DOHH2 (cell line): ENCODE data around the gene TMEM61.
"Not testable (repeated sequence)": the region's sequence is repeated elsewhere in the genome, so short reads cannot be mapped to it uniquely, and the experiment has no call there.

Experiments
- H3F3A ChIP-seq: fragments of 200-600 bp; sonication (generic), shearing (Covaris generic); 2 replicates; pipeline ENCODE4 v1.6.0; 2016; ENCODE audit warnings: antibody characterized with exemption, mild to moderate bottlenecking; ENCODE audit not compliant: control insufficient read depth, insufficient read depth
- H3K27ac ChIP-seq: fragments of 200-600 bp; sonication (generic); 2 replicates; pipeline ENCODE4 v1.5.1; 2014; ENCODE audit warnings: low read depth, mild to moderate bottlenecking, low read length, moderate library complexity
- H3K27me3 ChIP-seq: fragments of 200-600 bp; sonication (generic); 2 replicates; pipeline ENCODE4 v1.6.1; 2014; ENCODE audit warnings: mild to moderate bottlenecking, low read length, mixed read lengths; ENCODE audit not compliant: control insufficient read depth
- H3K36me3 ChIP-seq: fragments of 200-600 bp; sonication (generic); 2 replicates; pipeline ENCODE4 v1.6.1; 2014; ENCODE audit warnings: mild to moderate bottlenecking, low read length, moderate library complexity, mixed read lengths; ENCODE audit not compliant: control insufficient read depth
- H3K4me1 ChIP-seq: fragments of 200-600 bp; sonication (generic); 2 replicates; pipeline ENCODE4 v1.6.1; 2014; ENCODE audit warnings: mild to moderate bottlenecking, low read length, mixed read lengths; ENCODE audit not compliant: control insufficient read depth
- H3K4me2 ChIP-seq: fragments of 200-600 bp; sonication (generic); 2 replicates; pipeline ENCODE4 v1.6.0; 2014; ENCODE audit warnings: mild to moderate bottlenecking, low read length, moderate library complexity
- H3K4me3 ChIP-seq: fragments of 200-600 bp; sonication (generic); 2 replicates; pipeline ENCODE4 v1.5.1; 2014; ENCODE audit warnings: mild to moderate bottlenecking, low read length, mixed read lengths
- H3K79me2 ChIP-seq: fragments of 200-600 bp; sonication (generic); 2 replicates; pipeline ENCODE4 v1.6.1; 2014; ENCODE audit warnings: mild to moderate bottlenecking, low read length, mixed read lengths; ENCODE audit not compliant: control insufficient read depth
- H3K9me2 ChIP-seq: fragments of 200-600 bp; sonication (generic); replicated peaks from 2 replicates; pipeline ENCODE4 v1.6.1; 2014; ENCODE audit warnings: mild to moderate bottlenecking, low read length, mixed read lengths; ENCODE audit not compliant: control insufficient read depth
- H3K9me3 ChIP-seq: fragments of 200-600 bp; sonication (generic); 2 replicates; pipeline ENCODE4 v1.6.1; 2014; ENCODE audit warnings: antibody characterized with exemption, low read length, mixed read lengths; ENCODE audit not compliant: control insufficient read depth, insufficient read depth
- H4K20me1 ChIP-seq: fragments of 200-600 bp; sonication (generic); 2 replicates; pipeline ENCODE4 v1.6.0; 2014; ENCODE audit warnings: low read depth, mild to moderate bottlenecking, antibody characterized with exemption, low read length, moderate library complexity; ENCODE audit not compliant: control insufficient read depth, insufficient read depth
- CTCF ChIP-seq: fragments of 200-600 bp; sonication (generic); IDR thresholded peaks from one replicate; pipeline ENCODE4 v1.5.1; 2014; ENCODE audit warnings: antibody characterized with exemption, mild to moderate bottlenecking, low read depth, low read length; ENCODE audit not compliant: poor library complexity, severe bottlenecking
- EZH2phosphoT487 ChIP-seq: fragments of 200-600 bp; sonication (generic); IDR thresholded peaks from 2 replicates; pipeline ENCODE4 v1.6.1; 2017; ENCODE audit warnings: borderline replicate concordance, mild to moderate bottlenecking, antibody characterized with exemption, low read length, moderate library complexity, mixed read lengths

The TMEM61 gene

GRCh38 chr1:54936791-54937190 is 43.6 kb upstream of the TMEM61 start:
- Histone ChIP-seq H3K27me3 (no peaks in the 10 kb centered on the region; the same call in none of the 2 replicates), H3K4me1 (peaks cover 8% of the 10 kb centered on the region; the same call in 1 of the 2 replicates), H3K4me2 (no peak overlapping the region), H3K9me3 (0 out of 2 replicates have a peak, but pooled peaks cover 5% of the 10 kb centered on the region), H3K79me2 (no peaks in the 10 kb centered on the region), H3F3A (no peaks in the 10 kb centered on the region), H3K4me3 (no peak overlapping the region), H3K36me3 (no peaks in the 10 kb centered on the region), H4K20me1 (no peaks in the 10 kb centered on the region), H3K9me2 (no peaks in the 10 kb centered on the region), H3K27ac (no peak overlapping the region)
- no peak for TF ChIP-seq CTCF
- TF ChIP-seq EZH2phosphoT487 = no peak

GRCh38 chr1:54937469-54937868 is 43.0 kb upstream of the TMEM61 start:
- Histone ChIP-seq H3K4me2 (no peak overlapping the region), H3K9me3 (0 out of 2 replicates have a peak, but pooled peaks cover 5% of the 10 kb centered on the region), H3K27ac (no peak overlapping the region), H3K79me2 (no peaks in the 10 kb centered on the region), H3K4me3 (no peak overlapping the region), H3F3A (no peaks in the 10 kb centered on the region), H3K36me3 (no peaks in the 10 kb centered on the region), H4K20me1 (no peaks in the 10 kb centered on the region), H3K4me1 (peaks cover 8% of the 10 kb centered on the region; the same call in 1 of the 2 replicates), H3K9me2 (no peaks in the 10 kb centered on the region), H3K27me3 (no peaks in the 10 kb centered on the region; the same call in none of the 2 replicates)
- no peak for TF ChIP-seq CTCF
- TF ChIP-seq EZH2phosphoT487 = no peak

GRCh38 chr1:54938955-54939354 is 41.5 kb upstream of the TMEM61 start:
- not testable (repeated sequence) for H3K9me3 ChIP-seq, H3K36me3 ChIP-seq, H3K79me2 ChIP-seq, H3K9me2 ChIP-seq, H3K4me1 ChIP-seq, H3K4me2 ChIP-seq, H3K27me3 ChIP-seq, H3K27ac ChIP-seq, H4K20me1 ChIP-seq, H3F3A ChIP-seq, H3K4me3 ChIP-seq

GRCh38 chr1:54940042-54940441 is 40.4 kb upstream of the TMEM61 start:
- H3K9me3 ChIP-seq = 0 out of 2 replicates have a peak, but pooled peaks cover 5% of the 10 kb centered on the region
- no peak overlapping the region for H3K27ac ChIP-seq
- no peaks in the 10 kb centered on the region for H3K79me2 ChIP-seq
- no peaks in the 10 kb centered on the region for H3F3A ChIP-seq
- TF ChIP-seq EZH2phosphoT487 = no peak
- no peak for TF ChIP-seq CTCF
- no peak overlapping the region for H3K4me3 ChIP-seq
- H3K36me3 ChIP-seq = no peaks in the 10 kb centered on the region
- no peaks in the 10 kb centered on the region for H4K20me1 ChIP-seq
- peaks cover 8% of the 10 kb centered on the region; the same call in 1 of the 2 replicates for H3K4me1 ChIP-seq
- no peak overlapping the region for H3K4me2 ChIP-seq
- H3K9me2 ChIP-seq = no peaks in the 10 kb centered on the region
- no peaks in the 10 kb centered on the region; the same call in 1 of the 2 replicates for H3K27me3 ChIP-seq
